ENCODE data around the gene COMTD1. TPM values are rescaled to one million over a fixed set of nuclear protein-coding genes. Genes with fewer than 3 reads are reported as not detected.

COMTD1 gene

Small RNAs within 50 kb of the gene (small RNA-seq; reads per million reads assigned to genes)
- gene HMGA1P5 (ENCODE audit: insufficient read depth) = not detected
- gene RPL39P25 (ENCODE audit: insufficient read depth) = not detected

All from mesendoderm (in vitro differentiated cells).